ENCODE measurements around the gene EPHA7. TPM values are rescaled to one million over a fixed set of nuclear protein-coding genes. Genes with fewer than 3 reads are reported as not detected.

Gene EPHA7
- polyA plus RNA-seq, 1 of the 3 experiments (the other 2 are of a cell fraction): under 0.01 TPM

GRCh38 chr6:93213028-93213427, 206.3 kb downstream of the EPHA7 start:
- WGBS (ENCODE audit: low lambda C conversion rate): 13% methylated on average over 1 of the region's 2 CpGs

More at GRCh38 chr6:93213028-93213427, 206.3 kb downstream of the EPHA7 start:
- Histone ChIP-seq H3K36me3 (replicated peaks in 1 of 2; ENCODE audit: control insufficient read depth in 1 of 2, insufficient read depth in 2 of 2, low read length in 1 of 2) (no peaks in the 10 kb centered on the region), H3K9me3 (no peaks in the 10 kb centered on the region), H3K9ac (no peak overlapping the region), H3K27me3 (ENCODE audit: insufficient read depth) (no peaks in the 10 kb centered on the region), H4K20me1 (ENCODE audit: insufficient read depth) (no peaks in the 10 kb centered on the region), H3K4me3 (ENCODE audit: low read depth in 2 of 2, low read length in 1 of 2) (no peak overlapping the region), H2AFZ (ENCODE audit: low read depth) (no peak overlapping the region), H3K4me1 (ENCODE audit: control insufficient read depth in 1 of 2, insufficient read depth in 2 of 2, low read depth in 1 of 2, low read length in 1 of 2) (no peaks in the 10 kb centered on the region), H3F3A (replicated peaks; ENCODE audit: insufficient read depth) (no peaks in the 10 kb centered on the region), H3K4me2 (no peak overlapping the region), H3K27ac (ENCODE audit: low read depth in 2 of 2, low read length in 1 of 2) (no peak overlapping the region), H3K79me2 (ENCODE audit: insufficient read depth) (no peaks in the 10 kb centered on the region), H3K9me2 (no peaks in the 10 kb centered on the region)
- POLR2A ChIA-PET: no interaction called here
- no peak for TF ChIP-seq CTCF (IDR thresholded peaks at IDR 0.05)
- TF ChIP-seq MXI1 (IDR thresholded peaks at IDR 0.05; ENCODE audit: low read depth, low read length): no peak
- no peak for TF ChIP-seq RAD21 (IDR thresholded peaks at IDR 0.05; ENCODE audit: low read length)
- TF ChIP-seq REST (IDR thresholded peaks at IDR 0.05; ENCODE audit: low read depth, low read length): no peak
- no peak for TF ChIP-seq MAX (IDR thresholded peaks at IDR 0.05; ENCODE audit: low read depth)
- TF ChIP-seq USF2 (IDR thresholded peaks at IDR 0.05; ENCODE audit: borderline replicate concordance, low read depth, low read length): no peak
- no peak for TF ChIP-seq USF1 (IDR thresholded peaks at IDR 0.05; ENCODE audit: borderline replicate concordance, low read depth)
- no peak for TF ChIP-seq SMC3 (IDR thresholded peaks at IDR 0.05; ENCODE audit: low read depth, low read length)
- TF ChIP-seq GABPA (IDR thresholded peaks at IDR 0.05; ENCODE audit: low read depth): no peak
- TF ChIP-seq CHD2 (IDR thresholded peaks at IDR 0.05; ENCODE audit: low read length, partially characterized antibody): no peak
- TF ChIP-seq MEF2A (IDR thresholded peaks at IDR 0.05; ENCODE audit: borderline replicate concordance, low read depth): no peak
- no peak for TF ChIP-seq RCOR1 (IDR thresholded peaks at IDR 0.05; ENCODE audit: low read length)
- TF ChIP-seq FOXM1 (IDR thresholded peaks at IDR 0.05; ENCODE audit: low read depth): no peak
- TF ChIP-seq TEAD4 (IDR thresholded peaks at IDR 0.05; ENCODE audit: borderline replicate concordance, insufficient read depth): no peak
- no peak for TF ChIP-seq FOSL2 (IDR thresholded peaks at IDR 0.05; ENCODE audit: borderline replicate concordance, low read depth)
- CTCF ChIA-PET: no interaction called here
- DNase-seq: no peak

Data from SK-N-SH (cell line).